ENCODE data around the gene BRD2.

The BRD2 gene

GRCh38 chr6:32931211-32931610, 37.2 kb upstream of the BRD2 start:
- H3K9me2 ChIP-seq (replicated peaks; ENCODE audit: insufficient read depth, low read length), result no peaks in the 10 kb centered on the region
- H3F3A ChIP-seq (ENCODE audit: insufficient read depth, low read length), result no peaks in the 10 kb centered on the region
- H2AFZ ChIP-seq (ENCODE audit: low read length), result no peak overlapping the region
- H3K9ac ChIP-seq (ENCODE audit: low read length), result no peak overlapping the region
- H3K4me3 ChIP-seq (ENCODE audit: low read length), result no peak overlapping the region
- H3K27ac ChIP-seq (ENCODE audit: low read length), result no peak overlapping the region
- no peaks in the 10 kb centered on the region for H4K20me1 ChIP-seq (ENCODE audit: insufficient read depth, low read length)
- H3K4me2 ChIP-seq (ENCODE audit: low read depth, low read length), result no peak overlapping the region
- H3K4me1 ChIP-seq (ENCODE audit: low read length), result no peaks in the 10 kb centered on the region
- H3K36me3 ChIP-seq (replicated peaks; ENCODE audit: insufficient read depth, low read length), result no peaks in the 10 kb centered on the region
- H3K9me3 ChIP-seq (replicated peaks; ENCODE audit: insufficient read depth, low read length), result no peaks in the 10 kb centered on the region
- H3K27me3 ChIP-seq (replicated peaks; ENCODE audit: insufficient read depth, low read length), result no peaks in the 10 kb centered on the region
- H3K79me2 ChIP-seq (ENCODE audit: low read length), result no peaks in the 10 kb centered on the region
- no peak for DNase-seq
- no peak for TF ChIP-seq EZH2phosphoT487 (IDR thresholded peaks at IDR 0.05; ENCODE audit: low read length)
- TF ChIP-seq, protein P1, sequence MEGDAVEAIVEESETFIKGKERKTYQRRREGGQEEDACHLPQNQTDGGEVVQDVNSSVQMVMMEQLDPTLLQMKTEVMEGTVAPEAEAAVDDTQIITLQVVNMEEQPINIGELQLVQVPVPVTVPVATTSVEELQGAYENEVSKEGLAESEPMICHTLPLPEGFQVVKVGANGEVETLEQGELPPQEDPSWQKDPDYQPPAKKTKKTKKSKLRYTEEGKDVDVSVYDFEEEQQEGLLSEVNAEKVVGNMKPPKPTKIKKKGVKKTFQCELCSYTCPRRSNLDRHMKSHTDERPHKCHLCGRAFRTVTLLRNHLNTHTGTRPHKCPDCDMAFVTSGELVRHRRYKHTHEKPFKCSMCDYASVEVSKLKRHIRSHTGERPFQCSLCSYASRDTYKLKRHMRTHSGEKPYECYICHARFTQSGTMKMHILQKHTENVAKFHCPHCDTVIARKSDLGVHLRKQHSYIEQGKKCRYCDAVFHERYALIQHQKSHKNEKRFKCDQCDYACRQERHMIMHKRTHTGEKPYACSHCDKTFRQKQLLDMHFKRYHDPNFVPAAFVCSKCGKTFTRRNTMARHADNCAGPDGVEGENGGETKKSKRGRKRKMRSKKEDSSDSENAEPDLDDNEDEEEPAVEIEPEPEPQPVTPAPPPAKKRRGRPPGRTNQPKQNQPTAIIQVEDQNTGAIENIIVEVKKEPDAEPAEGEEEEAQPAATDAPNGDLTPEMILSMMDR (IDR thresholded peaks at IDR 0.05; ENCODE audit: low read length), result no peak
- TF ChIP-seq EZH2 (optimal IDR thresholded peaks at IDR 0.05; ENCODE audit: low read depth, low read length), result no peak

- Histone ChIP-seq H3K27me3 (replicated peaks; ENCODE audit: insufficient read depth, low read length) (no peaks in the 10 kb centered on the region), H3K9me2 (replicated peaks; ENCODE audit: insufficient read depth, low read length) (no peaks in the 10 kb centered on the region), H3K79me2 (ENCODE audit: low read length) (no peaks in the 10 kb centered on the region), H3K9ac (ENCODE audit: low read length) (no peak overlapping the region), H4K20me1 (ENCODE audit: insufficient read depth, low read length) (no peaks in the 10 kb centered on the region), H3K4me3 (ENCODE audit: low read length) (no peak overlapping the region), H3F3A (ENCODE audit: insufficient read depth, low read length) (no peaks in the 10 kb centered on the region), H2AFZ (ENCODE audit: low read length) (no peak overlapping the region), H3K9me3 (replicated peaks; ENCODE audit: insufficient read depth, low read length) (no peaks in the 10 kb centered on the region), H3K36me3 (replicated peaks; ENCODE audit: insufficient read depth, low read length) (no peaks in the 10 kb centered on the region), H3K27ac (ENCODE audit: low read length) (no peak overlapping the region), H3K4me2 (ENCODE audit: low read depth, low read length) (no peak overlapping the region), H3K4me1 (ENCODE audit: low read length) (no peaks in the 10 kb centered on the region)
- no peak for DNase-seq
- TF ChIP-seq EZH2 (optimal IDR thresholded peaks at IDR 0.05; ENCODE audit: low read depth, low read length), result no peak
- no peak for TF ChIP-seq EZH2phosphoT487 (IDR thresholded peaks at IDR 0.05; ENCODE audit: low read length)
These were observed 36.1 kb upstream of the BRD2 start for GRCh38 chr6:32932132-32932868.

DNA sequence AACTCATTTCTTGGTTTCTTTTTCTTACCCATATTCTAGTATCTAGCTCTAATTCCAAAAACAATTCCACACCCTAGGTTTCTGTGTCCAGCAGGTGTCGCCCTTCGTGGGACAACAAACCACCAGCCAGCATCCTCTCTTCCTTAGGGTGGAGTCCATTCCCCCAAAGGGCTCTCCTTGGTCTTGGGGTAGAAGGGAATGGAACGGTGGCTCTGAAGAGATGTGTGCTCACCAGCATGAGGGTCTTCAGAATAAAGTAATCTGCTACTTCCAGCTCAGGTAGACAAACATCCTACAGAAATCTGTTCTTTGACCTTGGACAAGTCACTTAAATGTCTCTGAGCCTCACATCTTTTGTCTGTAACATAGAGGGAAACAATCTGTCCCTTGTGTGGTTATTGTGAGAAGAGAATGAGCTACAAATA, 34.7 kb upstream of the BRD2 start:
- Histone ChIP-seq H3K4me1 (ENCODE audit: low read length) (no peaks in the 10 kb centered on the region), H2AFZ (ENCODE audit: low read length) (no peak overlapping the region), H3K9me3 (replicated peaks; ENCODE audit: insufficient read depth, low read length) (no peaks in the 10 kb centered on the region), H3K27me3 (replicated peaks; ENCODE audit: insufficient read depth, low read length) (no peaks in the 10 kb centered on the region), H3K4me3 (ENCODE audit: low read length) (no peak overlapping the region), H3K36me3 (replicated peaks; ENCODE audit: insufficient read depth, low read length) (no peaks in the 10 kb centered on the region), H3K9me2 (replicated peaks; ENCODE audit: insufficient read depth, low read length) (no peaks in the 10 kb centered on the region), H3F3A (ENCODE audit: insufficient read depth, low read length) (no peaks in the 10 kb centered on the region), H3K4me2 (ENCODE audit: low read depth, low read length) (no peak overlapping the region), H3K9ac (ENCODE audit: low read length) (no peak overlapping the region), H3K79me2 (ENCODE audit: low read length) (no peaks in the 10 kb centered on the region), H3K27ac (ENCODE audit: low read length) (no peak overlapping the region), H4K20me1 (ENCODE audit: insufficient read depth, low read length) (no peaks in the 10 kb centered on the region)
- DNase-seq, result peak; percentile 64
- TF ChIP-seq EZH2phosphoT487 (IDR thresholded peaks at IDR 0.05; ENCODE audit: low read length), result no peak
- TF ChIP-seq, protein P1 (IDR thresholded peaks at IDR 0.05; ENCODE audit: low read length), result peak; percentile 83

- Histone ChIP-seq H3K27ac (ENCODE audit: low read length) (no peak overlapping the region), H4K20me1 (ENCODE audit: insufficient read depth, low read length) (no peaks in the 10 kb centered on the region), H3K4me3 (ENCODE audit: low read length) (no peak overlapping the region), H3K27me3 (replicated peaks; ENCODE audit: insufficient read depth, low read length) (no peaks in the 10 kb centered on the region), H2AFZ (ENCODE audit: low read length) (no peak overlapping the region), H3F3A (ENCODE audit: insufficient read depth, low read length) (no peaks in the 10 kb centered on the region), H3K4me1 (ENCODE audit: low read length) (0 out of 2 replicates have a peak, but pooled peaks cover 5% of the 10 kb centered on the region), H3K9ac (ENCODE audit: low read length) (no peak overlapping the region), H3K9me2 (replicated peaks; ENCODE audit: insufficient read depth, low read length) (no peaks in the 10 kb centered on the region), H3K36me3 (replicated peaks; ENCODE audit: insufficient read depth, low read length) (no peaks in the 10 kb centered on the region), H3K9me3 (replicated peaks; ENCODE audit: insufficient read depth, low read length) (no peaks in the 10 kb centered on the region), H3K79me2 (ENCODE audit: low read length) (no peaks in the 10 kb centered on the region), H3K4me2 (ENCODE audit: low read depth, low read length) (no peak overlapping the region)
- no peak for DNase-seq
- TF ChIP-seq EZH2phosphoT487 (IDR thresholded peaks at IDR 0.05; ENCODE audit: low read length), result no peak
- TF ChIP-seq, protein P1 (IDR thresholded peaks at IDR 0.05; ENCODE audit: low read length), result no peak
- no peak for TF ChIP-seq EZH2 (optimal IDR thresholded peaks at IDR 0.05; ENCODE audit: low read depth, low read length)
These were observed 32.7 kb upstream of the BRD2 start for GRCh38 chr6:32935551-32936238.
